ENCODE data around the gene UBP1.
"Not testable (repeated sequence)": the region's sequence is repeated elsewhere in the genome, so short reads cannot be mapped to it uniquely, and the experiment has no call there.

The UBP1 gene

DNA sequence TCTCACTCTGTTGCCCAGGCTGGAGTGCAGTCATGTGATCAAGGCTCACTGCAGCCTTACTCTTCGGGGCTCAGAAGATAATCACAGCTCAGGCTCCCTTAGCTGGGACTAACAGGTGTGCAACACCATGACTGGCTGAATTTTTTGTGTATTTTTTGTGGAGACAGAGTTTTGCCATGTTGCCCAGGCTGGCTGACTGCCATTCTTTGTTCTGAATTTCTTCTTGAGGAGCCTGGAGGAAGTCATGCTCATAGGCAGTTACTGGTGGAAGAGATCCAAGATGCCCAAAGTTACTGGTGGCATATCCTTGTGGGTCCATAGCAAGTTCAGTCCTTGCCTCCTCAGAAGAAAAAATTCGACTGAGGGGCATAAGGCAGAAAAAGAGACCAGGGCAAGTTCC lies 16.6 kb upstream of the UBP1 start (continued):
- no peak for TF ChIP-seq ZNF239 (tag by site-specific recombination; IDR thresholded peaks at IDR 0.05)

DNA sequence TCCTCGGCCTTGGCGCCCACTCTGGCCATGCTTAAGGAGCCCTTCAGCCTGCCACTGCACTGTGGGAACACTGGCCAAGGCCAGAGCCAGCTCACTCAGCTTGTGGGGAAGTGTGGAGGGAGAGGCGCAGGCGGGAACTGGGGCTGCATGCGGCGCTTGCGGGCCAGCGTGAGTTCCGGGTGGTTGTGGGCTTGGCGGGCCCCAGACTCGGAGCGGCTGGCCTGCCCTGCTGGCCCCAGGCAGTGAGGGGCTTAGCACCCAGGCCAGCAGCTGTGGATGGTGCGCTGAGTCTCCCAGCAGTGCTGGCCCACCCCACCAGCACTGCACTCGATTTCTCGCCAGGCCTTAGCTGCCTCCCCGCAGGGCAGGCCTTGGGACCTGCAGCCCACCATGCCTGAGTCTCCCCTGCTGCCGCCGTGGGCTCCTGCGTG lies 13.1 kb upstream of the UBP1 start:
- Histone ChIP-seq H3K27ac (ENCODE audit: extremely low read depth, low read depth, low read length) (no peak overlapping the region), H3K36me3 (ENCODE audit: control insufficient read depth in 2 of 2, insufficient read depth in 1 of 2, low read length in 2 of 2) (no peaks in the 10 kb centered on the region), H3K4me3 (ENCODE audit: low read depth, low read length) (no peak overlapping the region), H3K9me3 (ENCODE audit: control insufficient read depth, insufficient read depth, low read depth, low read length) (no peaks in the 10 kb centered on the region), H3K4me1 (ENCODE audit: control insufficient read depth, insufficient read depth, low read length) (no peaks in the 10 kb centered on the region)
- ChIA-PET POLR2A (no interaction called here), CTCF (interaction anchor here (0.6 kb wide), 1 partner anchor 260 kb away, joined by 3 read pairs; no protein-coding TSS in a partner anchor)
- TF ChIP-seq, protein P1, sequence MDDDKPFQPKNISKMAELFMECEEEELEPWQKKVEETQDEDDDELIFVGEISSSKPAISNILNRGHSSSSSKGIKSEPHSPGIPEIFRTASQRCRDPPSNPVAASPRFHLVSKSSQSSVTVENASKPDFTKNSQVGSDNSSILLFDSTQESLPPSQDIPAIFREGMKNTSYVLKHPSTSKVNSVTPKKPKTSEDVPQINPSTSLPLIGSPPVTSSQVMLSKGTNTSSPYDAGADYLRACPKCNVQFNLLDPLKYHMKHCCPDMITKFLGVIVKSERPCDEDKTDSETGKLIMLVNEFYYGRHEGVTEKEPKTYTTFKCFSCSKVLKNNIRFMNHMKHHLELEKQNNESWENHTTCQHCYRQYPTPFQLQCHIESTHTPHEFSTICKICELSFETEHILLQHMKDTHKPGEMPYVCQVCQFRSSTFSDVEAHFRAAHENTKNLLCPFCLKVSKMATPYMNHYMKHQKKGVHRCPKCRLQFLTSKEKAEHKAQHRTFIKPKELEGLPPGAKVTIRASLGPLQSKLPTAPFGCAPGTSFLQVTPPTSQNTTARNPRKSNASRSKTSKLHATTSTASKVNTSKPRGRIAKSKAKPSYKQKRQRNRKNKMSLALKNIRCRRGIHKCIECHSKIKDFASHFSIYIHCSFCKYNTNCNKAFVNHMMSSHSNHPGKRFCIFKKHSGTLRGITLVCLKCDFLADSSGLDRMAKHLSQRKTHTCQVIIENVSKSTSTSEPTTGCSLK (tag by site-specific recombination; IDR thresholded peaks at IDR 0.05): no peak
- TF ChIP-seq ZNF610 (tag by site-specific recombination; IDR thresholded peaks at IDR 0.05; ENCODE audit: borderline replicate concordance) (no peak), ZBTB1 (tag by site-specific recombination; IDR thresholded peaks at IDR 0.05) (no peak), ZFP3 (tag by site-specific recombination; IDR thresholded peaks at IDR 0.05; ENCODE audit: low read depth) (no peak)

DNA sequence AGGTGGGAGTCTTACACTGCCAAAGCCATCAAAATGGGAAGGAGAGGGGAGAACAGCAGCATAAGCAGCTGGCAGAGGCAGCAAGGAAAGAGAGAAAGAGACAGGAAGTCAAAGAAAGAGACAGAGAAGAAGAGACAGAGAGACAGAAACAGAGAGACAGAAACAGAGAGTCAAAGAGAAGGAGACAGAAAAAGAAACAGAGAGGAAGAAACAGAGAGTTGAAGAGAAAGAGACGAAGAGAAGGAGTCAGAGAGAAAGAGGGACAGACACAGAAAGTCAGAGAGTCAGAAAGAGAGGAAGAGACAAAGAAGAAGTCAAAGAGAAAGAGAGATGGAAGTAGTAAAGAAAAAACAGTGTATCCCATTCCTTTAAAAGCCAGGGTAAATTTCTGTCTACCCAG lies 11.8 kb upstream of the UBP1 start:
- POLR2A ChIA-PET; H3K4me3 ChIP-seq (ENCODE audit: low read depth, low read length); H3K4me1 ChIP-seq (ENCODE audit: control insufficient read depth, insufficient read depth, low read length); H3K27ac ChIP-seq (ENCODE audit: extremely low read depth, low read depth, low read length); H3K36me3 ChIP-seq (ENCODE audit: control insufficient read depth in 2 of 2, insufficient read depth in 1 of 2, low read length in 2 of 2); CTCF ChIA-PET; H3K9me3 ChIP-seq (ENCODE audit: control insufficient read depth, insufficient read depth, low read depth, low read length): not testable (repeated sequence)

DNA sequence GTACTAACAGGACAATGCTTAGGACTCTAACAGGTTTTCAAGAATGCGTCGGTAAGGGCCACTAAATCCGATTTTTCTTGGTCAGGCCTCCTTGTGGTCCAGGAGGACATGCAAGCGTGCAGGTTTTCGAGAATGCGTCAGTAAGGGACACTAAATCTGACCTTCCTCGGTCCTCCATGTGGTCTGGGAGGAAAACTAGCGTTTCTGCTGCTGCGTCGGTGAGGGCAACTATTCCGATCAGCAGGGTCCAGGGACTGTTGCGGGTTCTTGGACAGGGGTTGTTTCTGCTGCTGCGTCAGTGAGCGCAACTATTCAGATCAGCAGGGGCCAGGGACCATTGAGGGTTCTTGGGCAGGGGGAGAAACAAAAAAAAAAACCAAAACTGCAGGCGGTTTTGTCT lies 7.8 kb upstream of the UBP1 start:
- POLR2A ChIA-PET: no interaction called here
- H3K4me3 ChIP-seq (ENCODE audit: low read depth, low read length): no peak overlapping the region
- no peaks in the 10 kb centered on the region for H3K36me3 ChIP-seq (ENCODE audit: control insufficient read depth in 2 of 2, insufficient read depth in 1 of 2, low read length in 2 of 2)
- no peaks in the 10 kb centered on the region for H3K4me1 ChIP-seq (ENCODE audit: control insufficient read depth, insufficient read depth, low read length)
- no peaks in the 10 kb centered on the region for H3K9me3 ChIP-seq (ENCODE audit: control insufficient read depth, insufficient read depth, low read depth, low read length)
- CTCF ChIA-PET: no interaction called here
- no peak overlapping the region for H3K27ac ChIP-seq (ENCODE audit: extremely low read depth, low read depth, low read length)
- TF ChIP-seq ZBTB21 (tag by site-specific recombination; IDR thresholded peaks at IDR 0.05) (no peak), ZNF248 (tag by site-specific recombination; IDR thresholded peaks at IDR 0.05) (no peak), YY1 (tag by site-specific recombination; IDR thresholded peaks at IDR 0.05) (no peak)
- TF ChIP-seq, protein P2, sequence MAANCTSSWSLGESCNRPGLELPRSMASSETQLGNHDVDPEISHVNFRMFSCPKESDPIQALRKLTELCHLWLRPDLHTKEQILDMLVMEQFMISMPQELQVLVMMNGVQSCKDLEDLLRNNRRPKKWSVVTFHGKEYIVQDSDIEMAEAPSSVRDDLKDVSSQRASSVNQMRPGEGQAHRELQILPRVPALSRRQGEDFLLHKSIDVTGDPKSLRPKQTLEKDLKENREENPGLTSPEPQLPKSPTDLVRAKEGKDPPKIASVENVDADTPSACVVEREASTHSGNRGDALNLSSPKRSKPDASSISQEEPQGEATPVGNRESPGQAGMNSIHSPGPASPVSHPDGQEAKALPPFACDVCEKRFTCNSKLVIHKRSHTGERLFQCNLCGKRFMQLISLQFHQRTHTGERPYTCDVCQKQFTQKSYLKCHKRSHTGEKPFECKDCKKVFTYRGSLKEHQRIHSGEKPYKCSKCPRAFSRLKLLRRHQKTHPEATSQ (tag by site-specific recombination; IDR thresholded peaks at IDR 0.05): no peak

DNA sequence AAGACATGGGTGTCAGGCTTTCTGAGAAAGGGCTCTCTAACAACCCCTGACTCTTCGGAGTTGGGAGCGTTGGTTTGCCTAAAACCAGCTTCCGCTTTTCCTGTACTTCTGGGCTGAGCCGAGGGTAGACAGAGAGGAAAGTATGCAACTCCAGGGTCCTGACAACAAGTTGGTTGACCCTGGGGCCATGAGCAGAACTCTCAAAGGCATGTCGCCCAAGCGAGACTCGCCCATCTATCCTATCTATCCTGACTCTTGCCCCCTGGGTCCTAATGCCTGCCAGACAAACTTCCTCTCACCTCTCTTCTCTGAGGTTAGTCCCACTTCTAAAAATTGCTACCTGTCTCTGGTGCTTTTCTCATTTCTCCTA lies 7.0 kb upstream of the UBP1 start:
- POLR2A ChIA-PET: not testable (repeated sequence)
- CTCF ChIA-PET: interaction anchor here (0.6 kb wide), 1 partner anchor 240 kb away, joined by 4 read pairs; no protein-coding TSS in a partner anchor

DNA sequence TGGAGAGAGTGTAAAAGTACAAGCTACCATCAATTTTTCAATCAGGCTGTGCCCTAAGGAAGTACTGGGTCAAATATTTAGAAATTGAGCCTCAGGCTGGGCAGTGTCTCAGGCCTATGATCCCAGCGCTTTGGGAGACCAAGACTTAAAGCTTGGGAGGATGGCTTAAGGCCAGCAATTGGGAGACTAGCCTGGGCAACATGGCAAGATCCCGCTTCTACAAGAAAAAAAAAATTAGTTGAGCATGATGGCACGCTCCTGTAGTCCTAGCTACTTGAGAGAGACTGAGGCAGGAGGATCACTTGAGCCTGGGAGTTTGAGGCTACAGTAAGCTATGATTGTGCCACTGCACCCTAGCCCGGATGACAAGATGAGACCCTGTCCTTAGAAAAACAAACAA lies 2.0 kb upstream of the UBP1 start:
- ChIA-PET CTCF (interaction anchor here (0.6 to 0.7 kb wide), 2 partner anchors 119 to 335 kb away, joined by 3 to 4 read pairs; no protein-coding TSS in a partner anchor), POLR2A (no interaction called here)
- H3K4me3 ChIP-seq (ENCODE audit: low read depth, low read length): no peak overlapping the region
- H3K27ac ChIP-seq (ENCODE audit: extremely low read depth, low read depth, low read length): no peak overlapping the region
- no peaks in the 10 kb centered on the region for H3K4me1 ChIP-seq (ENCODE audit: control insufficient read depth, insufficient read depth, low read length)
- no peaks in the 10 kb centered on the region for H3K36me3 ChIP-seq (ENCODE audit: control insufficient read depth in 2 of 2, insufficient read depth in 1 of 2, low read length in 2 of 2)
- no peaks in the 10 kb centered on the region for H3K9me3 ChIP-seq (ENCODE audit: control insufficient read depth, insufficient read depth, low read depth, low read length)
- no peak for TF ChIP-seq EGR2 (tag by site-specific recombination; IDR thresholded peaks at IDR 0.05; ENCODE audit: low read depth)
- no peak for TF ChIP-seq ZNF394 (tag by site-specific recombination; IDR thresholded peaks at IDR 0.05; ENCODE audit: borderline replicate concordance)
- TF ChIP-seq, protein P3, sequence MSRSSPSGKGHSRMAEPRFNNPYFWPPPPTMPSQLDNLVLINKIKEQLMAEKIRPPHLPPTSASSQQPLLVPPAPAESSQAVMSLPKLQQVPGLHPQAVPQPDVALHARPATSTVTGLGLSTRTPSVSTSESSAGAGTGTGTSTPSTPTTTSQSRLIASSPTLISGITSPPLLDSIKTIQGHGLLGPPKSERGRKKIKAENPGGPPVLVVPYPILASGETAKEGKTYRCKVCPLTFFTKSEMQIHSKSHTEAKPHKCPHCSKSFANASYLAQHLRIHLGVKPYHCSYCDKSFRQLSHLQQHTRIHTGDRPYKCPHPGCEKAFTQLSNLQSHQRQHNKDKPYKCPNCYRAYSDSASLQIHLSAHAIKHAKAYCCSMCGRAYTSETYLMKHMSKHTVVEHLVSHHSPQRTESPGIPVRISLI (tag by site-specific recombination; IDR thresholded peaks at IDR 0.05): no peak
- TF ChIP-seq ZNF785 (tag by site-specific recombination; IDR thresholded peaks at IDR 0.05): no peak
- no peak for TF ChIP-seq ZNF776 (tag by site-specific recombination; IDR thresholded peaks at IDR 0.05; ENCODE audit: borderline replicate concordance)
- TF ChIP-seq KLF7 (tag by site-specific recombination; IDR thresholded peaks at IDR 0.05; ENCODE audit: borderline replicate concordance): no peak
- TF ChIP-seq ZNF629 (tag by site-specific recombination; IDR thresholded peaks at IDR 0.05): no peak
- no peak for TF ChIP-seq ZNF48 (tag by site-specific recombination; IDR thresholded peaks at IDR 0.05)
- no peak for TF ChIP-seq SALL2 (tag by site-specific recombination; IDR thresholded peaks at IDR 0.05; ENCODE audit: borderline replicate concordance)

More for the DNA sequence above, 7.0 kb upstream of the UBP1 start:
- not testable (repeated sequence) for H3K4me1 ChIP-seq (ENCODE audit: control insufficient read depth, insufficient read depth, low read length); H3K4me3 ChIP-seq (ENCODE audit: low read depth, low read length); H3K27ac ChIP-seq (ENCODE audit: extremely low read depth, low read depth, low read length); H3K9me3 ChIP-seq (ENCODE audit: control insufficient read depth, insufficient read depth, low read depth, low read length); H3K36me3 ChIP-seq (ENCODE audit: control insufficient read depth in 2 of 2, insufficient read depth in 1 of 2, low read length in 2 of 2)
